ENCODE results near the gene MGME1.

DNA sequence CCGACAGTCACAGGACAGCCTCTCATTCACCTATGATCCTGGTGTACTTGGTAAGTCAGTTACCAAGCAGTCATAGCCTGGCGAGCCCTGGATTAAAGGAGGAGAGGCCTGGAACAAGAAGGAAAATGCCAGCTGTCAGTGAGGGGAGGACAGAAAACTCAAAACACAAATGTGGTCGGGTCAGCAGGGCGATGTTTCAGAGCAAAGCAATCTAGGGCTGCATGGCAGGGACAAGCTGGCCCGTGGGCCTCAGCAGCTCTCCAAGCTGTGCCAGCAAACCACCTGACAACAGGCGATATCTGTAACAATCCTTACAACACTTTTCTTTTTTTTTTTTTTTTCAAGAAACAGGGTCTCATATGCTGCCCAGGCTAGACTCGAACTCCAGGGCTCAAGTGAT lies 40.3 kb downstream of the MGME1 start:
- TF ChIP-seq ZNF737 (CRISPR knock-in tag; IDR thresholded peaks at IDR 0.05; ENCODE audit: borderline replicate concordance) (no peak), CENPX (CRISPR knock-in tag; IDR thresholded peaks at IDR 0.05) (no peak), MXD4 (CRISPR knock-in tag; IDR thresholded peaks at IDR 0.05) (no peak), AKAP8 (CRISPR knock-in tag; IDR thresholded peaks at IDR 0.05) (no peak), HDAC2 (CRISPR knock-in tag; IDR thresholded peaks at IDR 0.05) (no peak), EP300 (IDR thresholded peaks at IDR 0.05; ENCODE audit: low read depth in 2 of 2, low read length in 2 of 2) (no peak), EP300 (CRISPR knock-in tag; IDR thresholded peaks at IDR 0.05; ENCODE audit: borderline replicate concordance) (no peak)
- TF ChIP-seq, protein P1, sequence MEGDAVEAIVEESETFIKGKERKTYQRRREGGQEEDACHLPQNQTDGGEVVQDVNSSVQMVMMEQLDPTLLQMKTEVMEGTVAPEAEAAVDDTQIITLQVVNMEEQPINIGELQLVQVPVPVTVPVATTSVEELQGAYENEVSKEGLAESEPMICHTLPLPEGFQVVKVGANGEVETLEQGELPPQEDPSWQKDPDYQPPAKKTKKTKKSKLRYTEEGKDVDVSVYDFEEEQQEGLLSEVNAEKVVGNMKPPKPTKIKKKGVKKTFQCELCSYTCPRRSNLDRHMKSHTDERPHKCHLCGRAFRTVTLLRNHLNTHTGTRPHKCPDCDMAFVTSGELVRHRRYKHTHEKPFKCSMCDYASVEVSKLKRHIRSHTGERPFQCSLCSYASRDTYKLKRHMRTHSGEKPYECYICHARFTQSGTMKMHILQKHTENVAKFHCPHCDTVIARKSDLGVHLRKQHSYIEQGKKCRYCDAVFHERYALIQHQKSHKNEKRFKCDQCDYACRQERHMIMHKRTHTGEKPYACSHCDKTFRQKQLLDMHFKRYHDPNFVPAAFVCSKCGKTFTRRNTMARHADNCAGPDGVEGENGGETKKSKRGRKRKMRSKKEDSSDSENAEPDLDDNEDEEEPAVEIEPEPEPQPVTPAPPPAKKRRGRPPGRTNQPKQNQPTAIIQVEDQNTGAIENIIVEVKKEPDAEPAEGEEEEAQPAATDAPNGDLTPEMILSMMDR (CRISPR knock-in tag; IDR thresholded peaks at IDR 0.05) = no peak
- TF ChIP-seq, protein P2, sequence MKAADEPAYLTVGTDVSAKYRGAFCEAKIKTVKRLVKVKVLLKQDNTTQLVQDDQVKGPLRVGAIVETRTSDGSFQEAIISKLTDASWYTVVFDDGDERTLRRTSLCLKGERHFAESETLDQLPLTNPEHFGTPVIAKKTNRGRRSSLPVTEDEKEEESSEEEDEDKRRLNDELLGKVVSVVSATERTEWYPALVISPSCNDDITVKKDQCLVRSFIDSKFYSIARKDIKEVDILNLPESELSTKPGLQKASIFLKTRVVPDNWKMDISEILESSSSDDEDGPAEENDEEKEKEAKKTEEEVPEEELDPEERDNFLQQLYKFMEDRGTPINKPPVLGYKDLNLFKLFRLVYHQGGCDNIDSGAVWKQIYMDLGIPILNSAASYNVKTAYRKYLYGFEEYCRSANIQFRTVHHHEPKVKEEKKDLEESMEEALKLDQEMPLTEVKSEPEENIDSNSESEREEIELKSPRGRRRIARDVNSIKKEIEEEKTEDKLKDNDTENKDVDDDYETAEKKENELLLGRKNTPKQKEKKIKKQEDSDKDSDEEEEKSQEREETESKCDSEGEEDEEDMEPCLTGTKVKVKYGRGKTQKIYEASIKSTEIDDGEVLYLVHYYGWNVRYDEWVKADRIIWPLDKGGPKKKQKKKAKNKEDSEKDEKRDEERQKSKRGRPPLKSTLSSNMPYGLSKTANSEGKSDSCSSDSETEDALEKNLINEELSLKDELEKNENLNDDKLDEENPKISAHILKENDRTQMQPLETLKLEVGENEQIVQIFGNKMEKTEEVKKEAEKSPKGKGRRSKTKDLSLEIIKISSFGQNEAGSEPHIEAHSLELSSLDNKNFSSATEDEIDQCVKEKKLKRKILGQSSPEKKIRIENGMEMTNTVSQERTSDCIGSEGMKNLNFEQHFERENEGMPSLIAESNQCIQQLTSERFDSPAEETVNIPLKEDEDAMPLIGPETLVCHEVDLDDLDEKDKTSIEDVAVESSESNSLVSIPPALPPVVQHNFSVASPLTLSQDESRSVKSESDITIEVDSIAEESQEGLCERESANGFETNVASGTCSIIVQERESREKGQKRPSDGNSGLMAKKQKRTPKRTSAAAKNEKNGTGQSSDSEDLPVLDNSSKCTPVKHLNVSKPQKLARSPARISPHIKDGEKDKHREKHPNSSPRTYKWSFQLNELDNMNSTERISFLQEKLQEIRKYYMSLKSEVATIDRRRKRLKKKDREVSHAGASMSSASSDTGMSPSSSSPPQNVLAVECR (CRISPR knock-in tag; IDR thresholded peaks at IDR 0.05; ENCODE audit: borderline replicate concordance) = no peak
- TF ChIP-seq, protein P3, sequence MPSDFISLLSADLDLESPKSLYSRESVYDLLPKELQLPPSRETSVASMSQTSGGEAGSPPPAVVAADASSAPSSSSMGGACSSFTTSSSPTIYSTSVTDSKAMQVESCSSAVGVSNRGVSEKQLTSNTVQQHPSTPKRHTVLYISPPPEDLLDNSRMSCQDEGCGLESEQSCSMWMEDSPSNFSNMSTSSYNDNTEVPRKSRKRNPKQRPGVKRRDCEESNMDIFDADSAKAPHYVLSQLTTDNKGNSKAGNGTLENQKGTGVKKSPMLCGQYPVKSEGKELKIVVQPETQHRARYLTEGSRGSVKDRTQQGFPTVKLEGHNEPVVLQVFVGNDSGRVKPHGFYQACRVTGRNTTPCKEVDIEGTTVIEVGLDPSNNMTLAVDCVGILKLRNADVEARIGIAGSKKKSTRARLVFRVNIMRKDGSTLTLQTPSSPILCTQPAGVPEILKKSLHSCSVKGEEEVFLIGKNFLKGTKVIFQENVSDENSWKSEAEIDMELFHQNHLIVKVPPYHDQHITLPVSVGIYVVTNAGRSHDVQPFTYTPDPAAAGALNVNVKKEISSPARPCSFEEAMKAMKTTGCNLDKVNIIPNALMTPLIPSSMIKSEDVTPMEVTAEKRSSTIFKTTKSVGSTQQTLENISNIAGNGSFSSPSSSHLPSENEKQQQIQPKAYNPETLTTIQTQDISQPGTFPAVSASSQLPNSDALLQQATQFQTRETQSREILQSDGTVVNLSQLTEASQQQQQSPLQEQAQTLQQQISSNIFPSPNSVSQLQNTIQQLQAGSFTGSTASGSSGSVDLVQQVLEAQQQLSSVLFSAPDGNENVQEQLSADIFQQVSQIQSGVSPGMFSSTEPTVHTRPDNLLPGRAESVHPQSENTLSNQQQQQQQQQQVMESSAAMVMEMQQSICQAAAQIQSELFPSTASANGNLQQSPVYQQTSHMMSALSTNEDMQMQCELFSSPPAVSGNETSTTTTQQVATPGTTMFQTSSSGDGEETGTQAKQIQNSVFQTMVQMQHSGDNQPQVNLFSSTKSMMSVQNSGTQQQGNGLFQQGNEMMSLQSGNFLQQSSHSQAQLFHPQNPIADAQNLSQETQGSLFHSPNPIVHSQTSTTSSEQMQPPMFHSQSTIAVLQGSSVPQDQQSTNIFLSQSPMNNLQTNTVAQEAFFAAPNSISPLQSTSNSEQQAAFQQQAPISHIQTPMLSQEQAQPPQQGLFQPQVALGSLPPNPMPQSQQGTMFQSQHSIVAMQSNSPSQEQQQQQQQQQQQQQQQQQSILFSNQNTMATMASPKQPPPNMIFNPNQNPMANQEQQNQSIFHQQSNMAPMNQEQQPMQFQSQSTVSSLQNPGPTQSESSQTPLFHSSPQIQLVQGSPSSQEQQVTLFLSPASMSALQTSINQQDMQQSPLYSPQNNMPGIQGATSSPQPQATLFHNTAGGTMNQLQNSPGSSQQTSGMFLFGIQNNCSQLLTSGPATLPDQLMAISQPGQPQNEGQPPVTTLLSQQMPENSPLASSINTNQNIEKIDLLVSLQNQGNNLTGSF (CRISPR knock-in tag; IDR thresholded peaks at IDR 0.05) = no peak
- TF ChIP-seq, protein P4, sequence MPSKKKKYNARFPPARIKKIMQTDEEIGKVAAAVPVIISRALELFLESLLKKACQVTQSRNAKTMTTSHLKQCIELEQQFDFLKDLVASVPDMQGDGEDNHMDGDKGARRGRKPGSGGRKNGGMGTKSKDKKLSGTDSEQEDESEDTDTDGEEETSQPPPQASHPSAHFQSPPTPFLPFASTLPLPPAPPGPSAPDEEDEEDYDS (CRISPR knock-in tag; IDR thresholded peaks at IDR 0.05) = no peak

Data from HepG2 (cell line).